ENCODE results near the gene NEDD4.
"Not testable (repeated sequence)": the region's sequence is repeated elsewhere in the genome, so short reads cannot be mapped to it uniquely, and the experiment has no call there.

NEDD4 gene

GRCh38 chr15:55993111-55993803, at the start of gene NEDD4:
Gene NEDD4, minus strand, starts transcription at chr15:55993612. Its CDS starts 57 bp downstream, at chr15:55993555.
- peak; percentile 50 to 72 for DNase-seq

- no peak for DNase-seq
These were observed 49.1 kb upstream of the NEDD4 start for GRCh38 chr15:56042498-56042897.

GRCh38 chr15:56042031-56042430, 48.6 kb upstream of the NEDD4 start:
- no peak for DNase-seq

- DNase-seq: peak; percentile 70 to 94
These were observed 46.9 kb upstream of the NEDD4 start for GRCh38 chr15:56040081-56041035.

GRCh38 chr15:56038707-56039106, 45.3 kb upstream of the NEDD4 start:
- peak; percentile 24 to 26 for DNase-seq

- peak; percentile 55 to 69 for DNase-seq
These were observed 44.6 kb upstream of the NEDD4 start for GRCh38 chr15:56038015-56038414.

- DNase-seq: no peak
These were observed 43.2 kb upstream of the NEDD4 start for GRCh38 chr15:56036546-56037067.

- DNase-seq: no peak
These were observed 41.8 kb upstream of the NEDD4 start for GRCh38 chr15:56035166-56035565.

- no peak for DNase-seq
These were observed 41.1 kb upstream of the NEDD4 start for GRCh38 chr15:56034514-56034913.

- no peak for DNase-seq
These were observed 39.0 kb upstream of the NEDD4 start for GRCh38 chr15:56032373-56032772.

GRCh38 chr15:56031836-56032235, 38.4 kb upstream of the NEDD4 start:
- no peak for DNase-seq

- DNase-seq: no peak
These were observed 38.0 kb upstream of the NEDD4 start for GRCh38 chr15:56031402-56031801.

GRCh38 chr15:56028430-56028829, 35.0 kb upstream of the NEDD4 start:
- DNase-seq: no peak

- not testable (repeated sequence) for DNase-seq
These were observed 29.7 kb upstream of the NEDD4 start for GRCh38 chr15:56023160-56023559.

- DNase-seq: no peak
These were observed 26.5 kb upstream of the NEDD4 start for GRCh38 chr15:56019819-56020486.

- DNase-seq: no peak
These were observed 25.8 kb upstream of the NEDD4 start for GRCh38 chr15:56019060-56019793.

GRCh38 chr15:56017920-56018319, 24.5 kb upstream of the NEDD4 start:
- no peak for DNase-seq

- DNase-seq: no peak
These were observed 24.1 kb upstream of the NEDD4 start for GRCh38 chr15:56017511-56017910.

- no peak for DNase-seq
These were observed 22.9 kb upstream of the NEDD4 start for GRCh38 chr15:56016281-56016680.

GRCh38 chr15:56014677-56015076, 21.3 kb upstream of the NEDD4 start:
- DNase-seq: no peak

- DNase-seq: not testable (repeated sequence)
These were observed 13.6 kb upstream of the NEDD4 start for GRCh38 chr15:56007053-56007452.

- not testable (repeated sequence) for DNase-seq
These were observed 13.0 kb upstream of the NEDD4 start for GRCh38 chr15:56006371-56006770.

Measured in inflammatory macrophage treated with lipopolysaccharide for 1 hour (primary cell).